Measurements from ENCODE around the gene KCND3. TPM values are rescaled to one million over a fixed set of nuclear protein-coding genes. Genes with fewer than 3 reads are reported as not detected.

KCND3 gene
- total and polyA plus RNA-seq, 2 of the 4 experiments (the other 2 are of a cell fraction), result under 0.01 to 0.03 TPM

DNA sequence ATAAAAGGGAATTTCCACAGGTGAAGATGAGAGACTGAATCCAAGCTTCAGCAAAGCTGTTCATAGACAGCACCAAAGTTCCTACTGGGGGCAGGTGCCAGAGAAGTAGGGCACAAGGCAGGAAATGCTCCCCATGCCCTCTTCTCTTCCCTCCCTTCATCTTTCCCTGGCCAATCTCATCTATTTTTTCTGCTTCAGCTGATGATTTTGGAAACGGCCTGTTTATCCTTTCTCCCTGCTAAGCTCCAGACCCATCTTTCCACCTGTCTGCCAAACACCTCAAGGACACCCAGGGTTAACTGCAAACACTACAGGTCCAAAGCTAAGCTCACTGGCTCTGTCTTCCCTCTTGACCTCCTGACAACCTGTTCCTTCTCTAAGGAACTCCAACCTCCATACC is 18.1 kb downstream of the KCND3 start:
- H3K79me1 ChIP-seq (ENCODE audit: low read depth in 1 of 2, low read length in 2 of 2), result no peaks in the 10 kb centered on the region
- dilution Hi-C loops (cut with HindIII; ENCODE audit: low sequenced_read_pairs, unreplicated experiment), result no loop called here
- no peaks in the 10 kb centered on the region for H3K4me1 ChIP-seq (ENCODE audit: control insufficient read depth, insufficient read depth, low read length)
- no peak overlapping the region for H2AK9ac ChIP-seq (replicated peaks; ENCODE audit: low read depth, low read length, poor library complexity)
- no peaks in the 10 kb centered on the region for H3K9me3 ChIP-seq (ENCODE audit: control insufficient read depth, insufficient read depth, low read length)
- H3K4me3 ChIP-seq (ENCODE audit: insufficient read depth, low read depth, low read length), result no peak overlapping the region
- no peaks in the 10 kb centered on the region for H3K9me1 ChIP-seq (ENCODE audit: insufficient read depth, low read length)
- in situ Hi-C loops (cut with MboI; ENCODE audit: low sequenced_read_pairs), result no loop called here
- H2AFZ ChIP-seq (replicated peaks; ENCODE audit: low read length, poor library complexity), result no peak overlapping the region
- CTCF ChIA-PET, result no interaction called here
- no peak overlapping the region for H2AK5ac ChIP-seq (ENCODE audit: low read depth, low read length)
- no peak overlapping the region for H3K4me2 ChIP-seq (ENCODE audit: low read depth, low read length)
- POLR2A ChIA-PET (ENCODE audit: unreplicated experiment), result no interaction called here
- intact Hi-C loops (cut with micrococcal nuclease), result no loop called here
- no peak overlapping the region for H2BK5ac ChIP-seq (ENCODE audit: low read depth, low read length, poor library complexity, severe bottlenecking)
- no peak overlapping the region for H3K18ac ChIP-seq (ENCODE audit: low read depth, low read length)
- no peak overlapping the region for H3K14ac ChIP-seq (replicated peaks; ENCODE audit: low read depth, low read length)
- H3K27me3 ChIP-seq (ENCODE audit: control insufficient read depth, insufficient read depth, low read length), result no peaks in the 10 kb centered on the region; the same call in 1 of the 2 replicates
- no peak overlapping the region for H3K4ac ChIP-seq (ENCODE audit: low read depth, low read length)
- H4K8ac ChIP-seq (ENCODE audit: low read depth in 2 of 2, low read length in 2 of 2), result no peak overlapping the region
- 0% methylated on average over 1 of the region's 1 CpG; no CpG with 5 or more reads in 1 of the 2 experiments for WGBS, 2 experiments (ENCODE audit: extremely low coverage in 2 of 2, insufficient read length in 1 of 2)
- no TSS peak for BruUV-seq (replicated peaks)
- no peak overlapping the region for H3K56ac ChIP-seq (ENCODE audit: extremely low read depth, insufficient read depth, low read length)
- no peak overlapping the region for H4K91ac ChIP-seq (ENCODE audit: insufficient read depth, low read depth, low read length)
- TF ChIP-seq MAZ (IDR thresholded peaks at IDR 0.05; ENCODE audit: borderline replicate concordance, low read depth, low read length) (no peak), FOS (IDR thresholded peaks at IDR 0.05; ENCODE audit: low read depth, low read length) (no peak), CHD1 (IDR thresholded peaks at IDR 0.05; ENCODE audit: low read depth, low read length) (no peak), RFX5 (IDR thresholded peaks at IDR 0.05; ENCODE audit: low read depth, low read length) (no peak), POLR2A (IDR thresholded peaks at IDR 0.05; ENCODE audit: low read depth, low read length) (no peak), SMC3 (IDR thresholded peaks at IDR 0.05; ENCODE audit: low read depth, low read length) (no peak), BHLHE40 (IDR thresholded peaks at IDR 0.05; ENCODE audit: low read depth, low read length) (no peak), MAFK (IDR thresholded peaks at IDR 0.05; ENCODE audit: low read depth, low read length) (no peak), NFE2L2 (IDR thresholded peaks at IDR 0.05; ENCODE audit: low read depth, low read length) (no peak), MXI1 (IDR thresholded peaks at IDR 0.05; ENCODE audit: borderline replicate concordance, low read depth, low read length) (no peak)
- TF ChIP-seq, protein P1, sequence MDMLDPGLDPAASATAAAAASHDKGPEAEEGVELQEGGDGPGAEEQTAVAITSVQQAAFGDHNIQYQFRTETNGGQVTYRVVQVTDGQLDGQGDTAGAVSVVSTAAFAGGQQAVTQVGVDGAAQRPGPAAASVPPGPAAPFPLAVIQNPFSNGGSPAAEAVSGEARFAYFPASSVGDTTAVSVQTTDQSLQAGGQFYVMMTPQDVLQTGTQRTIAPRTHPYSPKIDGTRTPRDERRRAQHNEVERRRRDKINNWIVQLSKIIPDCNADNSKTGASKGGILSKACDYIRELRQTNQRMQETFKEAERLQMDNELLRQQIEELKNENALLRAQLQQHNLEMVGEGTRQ (IDR thresholded peaks at IDR 0.05; ENCODE audit: low read depth, low read length), result no peak
- TF ChIP-seq, protein P2, sequence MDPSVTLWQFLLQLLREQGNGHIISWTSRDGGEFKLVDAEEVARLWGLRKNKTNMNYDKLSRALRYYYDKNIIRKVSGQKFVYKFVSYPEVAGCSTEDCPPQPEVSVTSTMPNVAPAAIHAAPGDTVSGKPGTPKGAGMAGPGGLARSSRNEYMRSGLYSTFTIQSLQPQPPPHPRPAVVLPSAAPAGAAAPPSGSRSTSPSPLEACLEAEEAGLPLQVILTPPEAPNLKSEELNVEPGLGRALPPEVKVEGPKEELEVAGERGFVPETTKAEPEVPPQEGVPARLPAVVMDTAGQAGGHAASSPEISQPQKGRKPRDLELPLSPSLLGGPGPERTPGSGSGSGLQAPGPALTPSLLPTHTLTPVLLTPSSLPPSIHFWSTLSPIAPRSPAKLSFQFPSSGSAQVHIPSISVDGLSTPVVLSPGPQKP (IDR thresholded peaks at IDR 0.05; ENCODE audit: borderline replicate concordance, low read depth, low read length), result no peak
- TF ChIP-seq, protein P3, sequence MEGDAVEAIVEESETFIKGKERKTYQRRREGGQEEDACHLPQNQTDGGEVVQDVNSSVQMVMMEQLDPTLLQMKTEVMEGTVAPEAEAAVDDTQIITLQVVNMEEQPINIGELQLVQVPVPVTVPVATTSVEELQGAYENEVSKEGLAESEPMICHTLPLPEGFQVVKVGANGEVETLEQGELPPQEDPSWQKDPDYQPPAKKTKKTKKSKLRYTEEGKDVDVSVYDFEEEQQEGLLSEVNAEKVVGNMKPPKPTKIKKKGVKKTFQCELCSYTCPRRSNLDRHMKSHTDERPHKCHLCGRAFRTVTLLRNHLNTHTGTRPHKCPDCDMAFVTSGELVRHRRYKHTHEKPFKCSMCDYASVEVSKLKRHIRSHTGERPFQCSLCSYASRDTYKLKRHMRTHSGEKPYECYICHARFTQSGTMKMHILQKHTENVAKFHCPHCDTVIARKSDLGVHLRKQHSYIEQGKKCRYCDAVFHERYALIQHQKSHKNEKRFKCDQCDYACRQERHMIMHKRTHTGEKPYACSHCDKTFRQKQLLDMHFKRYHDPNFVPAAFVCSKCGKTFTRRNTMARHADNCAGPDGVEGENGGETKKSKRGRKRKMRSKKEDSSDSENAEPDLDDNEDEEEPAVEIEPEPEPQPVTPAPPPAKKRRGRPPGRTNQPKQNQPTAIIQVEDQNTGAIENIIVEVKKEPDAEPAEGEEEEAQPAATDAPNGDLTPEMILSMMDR (conservative IDR thresholded peaks at IDR 0.05; ENCODE audit: low read depth, low read length), result no peak
- ATAC-seq (ENCODE audit: low read depth) (no peak), DNase-seq (no peak)
- H2BK120ac ChIP-seq (ENCODE audit: low read depth, low read length), result no peak overlapping the region
- H4K20me1 ChIP-seq (ENCODE audit: insufficient read depth, low read length), result no peaks in the 10 kb centered on the region
- no peak overlapping the region for H2BK20ac ChIP-seq (ENCODE audit: low read depth, low read length)
- no peak overlapping the region for H2BK15ac ChIP-seq (ENCODE audit: low read depth, low read length)
- no peak overlapping the region for H3K23ac ChIP-seq (ENCODE audit: low read depth, low read length)
- no peak overlapping the region for H4K5ac ChIP-seq (ENCODE audit: low read depth, low read length)
- no peak overlapping the region for H3K9ac ChIP-seq (ENCODE audit: low read depth, low read length)
- no peak overlapping the region for H3K27ac ChIP-seq (ENCODE audit: insufficient read depth, low read length)
- H3K36me3 ChIP-seq (ENCODE audit: control insufficient read depth, insufficient read depth, low read length), result no peaks in the 10 kb centered on the region

Measured in IMR-90 (cell line).